Thyroid gland (tissue), 4 donors: Measurements from ENCODE around the gene CLK3.

Source experiments
- POLR2A ChIP-seq, 2 donors: fragments of 450-650 bp; IDR thresholded peaks; one replicate each; pipeline ENCODE4 v1.6.1; 2017; ENCODE audit warnings: antibody characterized with exemption in 2 of 2, mild to moderate bottlenecking in 2 of 2, moderate library complexity in 1 of 2
- TF ChIP-seq, protein P1 (sequence below), 6 experiments: fragments of 200-600 bp in 3 of 6; fragments of 450-650 bp in 3 of 6; sonication (generic) in 3 of 6; IDR thresholded peaks; one replicate each; pipeline ENCODE4 v1.5.1; 2016 to 2019; ENCODE audit warnings: antibody characterized with exemption in 6 of 6, mild to moderate bottlenecking in 2 of 6, inconsistent platforms in 1 of 6, moderate library complexity in 1 of 6

- TF ChIP-seq, protein P1, sequence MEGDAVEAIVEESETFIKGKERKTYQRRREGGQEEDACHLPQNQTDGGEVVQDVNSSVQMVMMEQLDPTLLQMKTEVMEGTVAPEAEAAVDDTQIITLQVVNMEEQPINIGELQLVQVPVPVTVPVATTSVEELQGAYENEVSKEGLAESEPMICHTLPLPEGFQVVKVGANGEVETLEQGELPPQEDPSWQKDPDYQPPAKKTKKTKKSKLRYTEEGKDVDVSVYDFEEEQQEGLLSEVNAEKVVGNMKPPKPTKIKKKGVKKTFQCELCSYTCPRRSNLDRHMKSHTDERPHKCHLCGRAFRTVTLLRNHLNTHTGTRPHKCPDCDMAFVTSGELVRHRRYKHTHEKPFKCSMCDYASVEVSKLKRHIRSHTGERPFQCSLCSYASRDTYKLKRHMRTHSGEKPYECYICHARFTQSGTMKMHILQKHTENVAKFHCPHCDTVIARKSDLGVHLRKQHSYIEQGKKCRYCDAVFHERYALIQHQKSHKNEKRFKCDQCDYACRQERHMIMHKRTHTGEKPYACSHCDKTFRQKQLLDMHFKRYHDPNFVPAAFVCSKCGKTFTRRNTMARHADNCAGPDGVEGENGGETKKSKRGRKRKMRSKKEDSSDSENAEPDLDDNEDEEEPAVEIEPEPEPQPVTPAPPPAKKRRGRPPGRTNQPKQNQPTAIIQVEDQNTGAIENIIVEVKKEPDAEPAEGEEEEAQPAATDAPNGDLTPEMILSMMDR (IDR thresholded peaks at IDR 0.05): no peak
- TF ChIP-seq POLR2A (IDR thresholded peaks at IDR 0.05): no peak
These were observed 58.5 kb downstream of the CLK3 start for GRCh38 chr15:74674161-74674560.
